GM12864 (cell line): ENCODE results near the gene HS3ST2.

Experiments
- DNase-seq: peaks from one replicate; pipeline ENCODE4 v3.0.0-alpha.2; 2011; ENCODE audit warnings: low read depth
- H3K4me3 ChIP-seq: 2 replicates; pipeline ENCODE4 v1.5.1; 2011; ENCODE audit warnings: mild to moderate bottlenecking, low read depth, low read length, control low read depth
- CTCF ChIP-seq: IDR thresholded peaks from 2 replicates; pipeline ENCODE4 v1.5.1; 2011; ENCODE audit warnings: low read depth, mild to moderate bottlenecking, moderate library complexity, low read length, control low read depth, inconsistent platforms; ENCODE audit errors: missing control alignments

HS3ST2 gene

GRCh38 chr16:22855231-22855630, 41.3 kb downstream of the HS3ST2 start:
- TF ChIP-seq CTCF, result no peak
- no peak overlapping the region for H3K4me3 ChIP-seq

GRCh38 chr16:22857296-22858025, 43.5 kb downstream of the HS3ST2 start:
- H3K4me3 ChIP-seq, result no peak overlapping the region
- no peak for TF ChIP-seq CTCF
- no peak for DNase-seq

More at GRCh38 chr16:22855231-22855630, 41.3 kb downstream of the HS3ST2 start:
- no peak for DNase-seq

GRCh38 chr16:22859925-22860324, 46.0 kb downstream of the HS3ST2 start:
- no peak for TF ChIP-seq CTCF
- DNase-seq, result no peak
- no peak overlapping the region for H3K4me3 ChIP-seq

- TF ChIP-seq CTCF, result no peak
- no peak for DNase-seq
- no peak overlapping the region for H3K4me3 ChIP-seq
Measured at GRCh38 chr16:22861580-22861979, 47.6 kb downstream of the HS3ST2 start.

- no peak overlapping the region for H3K4me3 ChIP-seq
- DNase-seq, result no peak
- no peak for TF ChIP-seq CTCF
Measured at GRCh38 chr16:22862046-22862445, 48.1 kb downstream of the HS3ST2 start.

- DNase-seq, result no peak
- no peak for TF ChIP-seq CTCF
- no peak overlapping the region for H3K4me3 ChIP-seq
Measured at GRCh38 chr16:22864375-22864774, 50.4 kb downstream of the HS3ST2 start.
